Stimulated activated CD4-positive, alpha-beta T cell treated with anti-CD3 and anti-CD28 coated beads, Interleukin-1b, Interleukin-23, amount 100 ng/mL, for 24 hours (primary cell): ENCODE measurements around the gene EFTUD2.
"Not testable (repeated sequence)": the region's sequence is repeated elsewhere in the genome, so short reads cannot be mapped to it uniquely, and the experiment has no call there.

Source experiments
- DNase-seq, 4 experiments: peaks; one replicate each; pipeline ENCODE4 v3.0.0-alpha.2; 2020; ENCODE audit warnings: low read depth in 4 of 4, low spot score in 1 of 4

Gene EFTUD2

GRCh38 chr17:44850025-44850424, 49.2 kb downstream of the EFTUD2 start:
- no peak for DNase-seq

- no peak for DNase-seq
These were observed 50.2 kb downstream of the EFTUD2 start for GRCh38 chr17:44848961-44849489.

- DNase-seq, result no peak
These were observed 50.9 kb downstream of the EFTUD2 start for GRCh38 chr17:44848257-44848795.

GRCh38 chr17:44847586-44847985, 51.7 kb downstream of the EFTUD2 start, which contains the start of gene HIGD1B:
Gene HIGD1B, plus strand, starts transcription at chr17:44847883. Its CDS starts 270 bp downstream, at chr17:44848153.
- no peak for DNase-seq

- DNase-seq, result no peak
These were observed 53.0 kb downstream of the EFTUD2 start for GRCh38 chr17:44846206-44846605.

- DNase-seq, result no peak
These were observed 54.8 kb downstream of the EFTUD2 start for GRCh38 chr17:44844390-44844830.

GRCh38 chr17:44842748-44843147, 56.5 kb downstream of the EFTUD2 start:
- DNase-seq, result no peak

- no peak for DNase-seq
These were observed 58.3 kb downstream of the EFTUD2 start for GRCh38 chr17:44840936-44841335.

- DNase-seq, result no peak
These were observed 59.0 kb downstream of the EFTUD2 start for GRCh38 chr17:44840274-44840673.

GRCh38 chr17:44837196-44837595, 62.0 kb downstream of the EFTUD2 start:
- DNase-seq, result no peak

- DNase-seq, result no peak
These were observed 66.4 kb downstream of the EFTUD2 start for GRCh38 chr17:44832805-44833204.

- no peak for DNase-seq
These were observed 67.9 kb downstream of the EFTUD2 start for GRCh38 chr17:44831371-44831770.

GRCh38 chr17:44830359-44831288, 68.6 kb downstream of the EFTUD2 start:
- DNase-seq, result peak in 1 of 4 experiments; percentile 7

- peak in 1 of 4 experiments; percentile 17 for DNase-seq
These were observed 69.5 kb downstream of the EFTUD2 start, which contains the start of gene GJC1 for GRCh38 chr17:44829523-44830358. Gene GJC1, minus strand, starts transcription at chr17:44830287. Its CDS starts 24,470 bp downstream, at chr17:44805817.

GRCh38 chr17:44828919-44829522, 70.2 kb downstream of the EFTUD2 start:
- DNase-seq, result peak in 1 of 4 experiments; percentile 7

- no peak for DNase-seq
These were observed 71.4 kb downstream of the EFTUD2 start for GRCh38 chr17:44827863-44828262.

GRCh38 chr17:44826123-44826790, 73.0 kb downstream of the EFTUD2 start:
- DNase-seq, result no peak

GRCh38 chr17:44825236-44825635, 74.0 kb downstream of the EFTUD2 start:
- DNase-seq, result not testable (repeated sequence)

GRCh38 chr17:44820631-44821212, 78.5 kb downstream of the EFTUD2 start:
- DNase-seq, result no peak

- not testable (repeated sequence) for DNase-seq
These were observed 80.7 kb downstream of the EFTUD2 start for GRCh38 chr17:44818508-44818907.
